ENCODE results near the gene PHACTR3.

DNA sequence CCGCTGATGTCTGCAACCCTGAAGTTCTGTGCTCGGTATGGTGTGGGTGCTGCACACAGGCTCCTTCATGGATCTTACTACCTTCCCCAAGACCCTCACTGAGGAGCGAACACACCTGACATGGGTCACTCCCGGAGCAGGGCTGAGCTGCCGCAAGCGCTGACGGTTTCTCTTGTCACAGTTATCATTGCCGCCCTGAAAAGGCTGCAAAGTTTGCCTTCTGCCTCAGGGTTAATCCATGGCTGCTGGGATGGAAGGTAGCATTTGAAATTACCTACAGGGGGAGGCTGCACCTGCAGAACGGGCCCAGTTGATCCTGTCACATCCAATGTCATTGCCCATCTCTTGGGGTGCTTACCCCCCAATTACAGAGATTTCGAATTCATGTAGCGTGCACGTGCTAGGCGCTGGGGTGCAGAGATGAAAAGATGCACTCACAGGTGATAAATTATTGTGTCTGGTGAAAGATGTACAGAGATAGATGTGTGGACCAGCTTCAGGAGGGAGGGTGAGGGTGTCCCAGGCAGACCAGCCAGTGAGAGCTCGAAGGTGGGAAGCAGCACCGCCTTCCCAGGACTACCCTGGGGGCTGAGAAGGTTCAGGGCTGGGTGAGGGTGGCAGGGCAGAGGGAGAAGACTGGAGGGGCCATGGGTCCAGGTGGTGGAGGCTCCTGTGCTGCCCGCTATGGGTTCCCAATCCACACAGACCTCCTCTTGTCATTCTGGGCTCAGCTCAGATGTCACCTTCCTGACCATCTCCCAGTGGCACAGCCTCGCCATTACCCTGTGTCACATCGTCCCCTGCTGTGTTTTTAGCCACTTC, 209.0 kb downstream of the PHACTR3 start:
- TF ChIP-seq POLR2A (IDR thresholded peaks at IDR 0.05) = no peak
- TF ChIP-seq CTCF (IDR thresholded peaks at IDR 0.05) = no peak
